Measurements from ENCODE around the gene BHLHA15.
"Not testable (repeated sequence)": the region's sequence is repeated elsewhere in the genome, so short reads cannot be mapped to it uniquely, and the experiment has no call there.

Gene BHLHA15

DNA sequence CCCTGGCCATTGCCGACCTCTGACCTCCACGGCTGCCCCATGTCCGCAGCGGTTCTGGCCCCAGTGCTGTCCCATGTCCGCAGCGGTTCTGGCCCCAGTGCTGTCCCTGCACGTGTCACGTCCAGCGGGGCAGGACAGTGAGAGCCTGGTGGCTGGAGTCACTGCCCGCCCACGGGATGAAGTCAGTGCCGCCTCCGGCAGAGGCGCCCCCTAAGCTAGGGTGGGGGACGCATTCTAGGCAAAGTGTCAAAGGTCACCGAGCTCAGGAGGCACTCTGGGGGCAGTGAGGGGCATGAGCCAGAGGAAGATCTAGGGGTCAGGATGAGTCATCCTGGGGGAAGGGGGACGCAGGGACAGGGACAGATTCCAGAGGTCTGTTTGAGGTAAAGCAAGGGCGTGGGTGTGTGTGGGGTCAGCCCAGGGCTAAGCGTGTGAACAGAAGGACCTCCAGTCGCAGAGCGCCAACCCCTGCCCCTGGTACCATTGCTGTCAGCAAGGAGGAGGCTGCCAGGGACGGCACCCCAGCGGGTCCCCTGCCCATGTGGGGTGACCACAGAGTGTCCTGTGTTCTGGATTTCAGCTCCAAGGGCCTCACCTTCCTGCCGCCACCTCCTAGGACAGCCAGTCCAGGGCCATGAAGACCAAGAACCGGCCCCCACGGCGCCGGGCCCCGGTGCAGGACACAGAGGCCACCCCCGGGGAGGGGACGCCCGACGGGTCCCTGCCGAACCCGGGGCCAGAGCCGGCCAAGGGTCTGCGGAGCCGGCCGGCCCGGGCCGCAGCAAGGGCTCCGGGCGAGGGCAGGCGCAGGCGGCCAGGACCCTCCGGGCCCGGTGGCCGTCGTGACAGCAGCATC lies 665 bp downstream of the BHLHA15 start:
- no peak for DNase-seq

DNA sequence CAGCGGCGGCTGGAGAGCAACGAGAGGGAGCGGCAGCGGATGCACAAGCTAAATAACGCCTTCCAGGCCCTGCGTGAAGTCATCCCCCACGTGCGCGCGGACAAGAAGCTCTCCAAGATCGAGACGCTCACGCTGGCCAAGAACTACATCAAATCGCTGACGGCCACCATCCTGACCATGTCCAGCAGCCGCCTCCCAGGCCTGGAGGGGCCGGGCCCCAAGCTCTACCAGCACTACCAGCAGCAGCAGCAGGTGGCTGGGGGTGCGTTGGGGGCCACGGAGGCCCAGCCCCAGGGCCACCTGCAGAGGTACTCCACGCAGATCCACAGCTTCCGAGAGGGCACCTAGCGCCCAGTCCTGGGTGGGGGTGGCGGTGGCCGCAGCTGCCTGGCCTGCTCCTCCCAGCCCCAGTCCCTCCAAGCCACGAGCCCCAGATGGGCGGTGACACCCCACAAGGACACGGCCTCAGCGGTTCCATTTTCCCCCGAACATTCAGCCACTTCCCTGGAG lies 1.3 kb downstream of the BHLHA15 start:
- no peak for DNase-seq

DNA sequence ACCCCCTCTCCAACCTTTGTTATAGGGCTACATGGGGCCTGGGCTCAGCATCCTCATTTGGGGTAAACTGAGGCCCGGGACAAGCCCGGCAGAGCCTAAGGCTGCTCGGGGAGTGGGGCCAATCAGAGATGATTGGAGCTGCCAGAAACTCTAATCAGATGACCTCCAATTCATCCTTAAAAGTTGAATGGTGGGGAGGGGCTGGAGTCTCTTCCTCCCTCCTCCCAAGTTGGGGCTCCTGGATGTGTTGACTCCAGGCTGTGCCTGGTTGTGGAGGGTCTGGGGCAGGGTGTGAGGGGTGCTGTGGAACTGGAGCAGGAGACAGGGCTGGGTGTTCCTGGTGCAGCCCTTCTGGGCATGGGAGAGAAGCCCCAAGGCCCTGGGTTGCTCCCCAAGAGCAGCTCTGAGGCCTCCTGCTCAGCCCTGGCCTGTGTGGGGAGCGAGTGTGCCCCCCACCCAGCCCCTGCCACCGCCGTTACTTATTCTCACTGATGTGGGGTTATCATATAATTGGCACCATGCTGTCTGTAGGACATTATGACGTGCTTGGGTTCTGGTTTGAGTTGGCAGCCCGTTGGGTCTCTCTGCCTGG lies 2.2 kb downstream of the BHLHA15 start:
- no peak for DNase-seq

DNA sequence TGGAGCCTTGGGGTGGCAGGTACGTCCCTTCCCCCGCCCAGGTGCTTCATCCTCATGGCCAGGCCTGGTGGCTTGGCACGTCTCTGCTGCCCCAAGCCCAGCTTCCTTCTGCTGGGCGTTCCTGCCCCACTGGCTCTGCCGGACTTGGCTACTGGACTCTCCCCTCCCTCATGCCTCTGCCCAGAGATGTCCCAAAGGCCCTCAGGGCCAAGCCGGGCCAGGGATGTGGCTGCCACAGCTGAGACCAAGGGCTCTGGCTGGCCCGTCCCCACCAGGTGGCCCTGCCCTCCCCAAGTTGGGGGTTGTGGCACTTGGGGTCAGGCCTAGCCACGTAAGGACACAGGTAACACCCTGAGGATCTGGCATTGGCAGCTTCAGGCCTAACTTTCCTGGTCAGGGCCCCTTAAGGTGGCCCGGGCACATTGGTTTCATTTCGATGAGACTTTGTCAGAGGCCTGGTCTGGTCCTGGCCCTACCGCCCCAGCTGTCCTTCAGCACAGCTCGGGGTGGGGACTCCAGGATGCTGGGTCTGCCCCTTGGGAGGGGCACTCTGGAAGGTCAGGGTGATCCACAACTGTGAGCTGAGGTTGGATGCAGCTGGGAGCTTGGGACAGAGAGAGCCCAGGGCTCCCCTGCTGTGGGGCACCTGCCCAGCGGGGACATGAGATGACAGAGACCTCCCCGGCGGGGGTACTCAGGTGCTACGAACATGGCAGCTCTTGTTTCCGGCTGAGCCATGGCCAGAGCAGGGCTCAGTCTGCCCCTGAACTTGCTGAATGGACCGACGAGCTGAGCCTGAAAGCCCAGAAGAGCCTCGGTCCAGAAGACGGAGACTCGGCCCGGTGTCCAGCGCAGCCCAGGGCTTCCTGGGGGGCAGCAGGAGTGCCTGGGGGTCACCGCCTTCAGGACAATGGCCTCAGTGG lies 2.9 kb downstream of the BHLHA15 start:
- no peak for DNase-seq

DNA sequence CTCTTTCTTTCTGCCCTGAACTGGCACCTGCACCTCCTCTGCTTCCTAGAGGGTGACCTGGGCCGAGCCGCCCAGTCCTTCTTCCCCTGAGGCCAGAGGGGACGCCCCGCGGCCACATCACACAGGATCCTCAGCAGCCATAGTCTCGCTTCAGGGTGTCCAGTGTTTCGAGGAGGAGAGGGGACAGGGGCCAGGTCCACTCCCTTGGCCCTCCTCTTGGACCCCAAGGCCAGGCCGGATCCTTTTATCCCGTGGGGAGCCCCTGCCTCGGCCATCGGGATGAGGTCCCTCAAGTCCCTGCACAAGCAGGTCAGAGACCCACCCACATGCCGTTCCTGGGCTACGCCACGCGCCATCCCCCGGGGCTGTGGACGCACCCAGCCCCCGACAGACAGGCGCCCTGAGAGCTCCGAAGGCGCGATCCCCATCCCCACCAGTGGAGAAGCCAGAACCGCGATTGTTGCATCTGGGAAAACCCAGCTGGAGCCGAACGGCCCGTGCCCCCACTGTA lies 3.6 kb downstream of the BHLHA15 start:
- no peak for DNase-seq

DNA sequence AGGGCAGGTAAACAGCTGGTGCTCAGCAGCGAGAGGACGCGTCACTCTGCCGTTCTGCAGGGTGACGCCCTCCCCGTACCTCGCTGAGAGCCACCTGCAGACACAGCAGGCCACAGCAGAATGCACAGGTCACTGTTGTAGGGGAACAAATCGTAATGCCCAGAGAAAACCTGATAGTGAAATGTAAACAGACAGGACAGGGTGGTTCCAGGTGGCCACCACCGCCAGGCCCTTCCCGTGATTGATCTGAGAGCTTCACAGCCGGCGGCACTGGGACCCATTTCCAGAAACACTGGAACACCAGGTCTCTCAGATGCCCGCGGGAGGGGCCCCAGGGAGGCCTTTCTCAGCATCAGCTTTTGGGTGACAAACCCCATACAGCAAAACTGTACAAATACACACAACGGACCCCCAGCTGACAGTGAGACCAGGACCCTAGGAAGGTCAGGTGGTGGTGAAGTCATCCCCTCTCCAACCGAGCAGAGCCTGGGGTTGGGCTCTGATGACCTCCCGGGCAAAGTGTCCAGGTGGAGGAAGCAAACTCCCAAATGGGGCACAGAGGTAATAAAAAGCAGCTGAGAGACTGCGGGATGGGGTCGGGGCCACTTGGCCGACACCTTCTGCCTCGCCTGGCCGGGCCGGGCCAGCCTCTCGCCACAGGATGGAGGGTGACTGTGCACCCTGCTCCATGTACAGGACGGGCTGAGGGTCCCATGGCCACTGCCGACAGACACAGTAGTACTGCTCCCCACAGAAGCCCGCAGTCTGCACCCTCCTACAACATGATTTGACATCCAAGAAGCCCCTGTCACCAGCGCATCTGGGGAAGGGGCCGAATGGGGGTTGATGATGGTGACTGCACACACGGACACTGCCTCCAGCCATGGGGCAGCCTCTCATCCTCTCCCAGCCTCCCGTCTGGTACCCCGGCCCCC lies 4.6 kb downstream of the BHLHA15 start:
- DNase-seq = no peak

DNA sequence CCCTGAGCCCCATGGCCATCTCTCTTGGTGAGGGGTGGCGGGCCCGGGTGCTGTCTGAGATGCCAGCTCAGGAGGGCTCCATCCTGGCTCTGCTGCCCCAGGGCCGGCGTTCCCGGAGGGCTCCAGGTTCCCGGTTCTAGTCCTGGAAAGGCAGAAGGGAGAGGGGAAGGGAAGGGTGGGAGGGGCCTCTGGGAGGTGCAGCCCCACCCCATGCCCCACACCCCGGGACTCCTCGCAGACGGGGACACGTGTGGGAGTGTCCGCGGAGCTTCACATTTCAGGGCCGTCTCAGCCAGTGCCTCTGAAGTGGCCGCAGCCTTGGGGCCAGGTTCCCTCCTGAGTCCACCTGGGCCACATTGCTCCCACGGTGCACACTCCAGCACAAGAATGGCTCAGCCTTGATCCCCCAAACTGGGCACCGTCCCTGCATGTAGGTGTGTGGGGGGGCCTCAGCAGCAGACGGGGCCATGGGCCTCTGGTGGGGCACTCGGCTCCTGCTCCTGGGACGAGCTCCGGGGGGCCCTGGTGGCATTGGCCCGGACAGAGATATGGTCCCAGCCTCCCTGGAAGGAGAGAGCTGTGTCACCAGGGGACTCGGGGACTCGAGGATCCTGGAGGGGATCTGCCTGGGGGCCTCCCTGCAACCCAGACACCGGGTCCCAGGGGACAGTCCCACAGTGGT lies 5.8 kb downstream of the BHLHA15 start:
- no peak for DNase-seq

DNA sequence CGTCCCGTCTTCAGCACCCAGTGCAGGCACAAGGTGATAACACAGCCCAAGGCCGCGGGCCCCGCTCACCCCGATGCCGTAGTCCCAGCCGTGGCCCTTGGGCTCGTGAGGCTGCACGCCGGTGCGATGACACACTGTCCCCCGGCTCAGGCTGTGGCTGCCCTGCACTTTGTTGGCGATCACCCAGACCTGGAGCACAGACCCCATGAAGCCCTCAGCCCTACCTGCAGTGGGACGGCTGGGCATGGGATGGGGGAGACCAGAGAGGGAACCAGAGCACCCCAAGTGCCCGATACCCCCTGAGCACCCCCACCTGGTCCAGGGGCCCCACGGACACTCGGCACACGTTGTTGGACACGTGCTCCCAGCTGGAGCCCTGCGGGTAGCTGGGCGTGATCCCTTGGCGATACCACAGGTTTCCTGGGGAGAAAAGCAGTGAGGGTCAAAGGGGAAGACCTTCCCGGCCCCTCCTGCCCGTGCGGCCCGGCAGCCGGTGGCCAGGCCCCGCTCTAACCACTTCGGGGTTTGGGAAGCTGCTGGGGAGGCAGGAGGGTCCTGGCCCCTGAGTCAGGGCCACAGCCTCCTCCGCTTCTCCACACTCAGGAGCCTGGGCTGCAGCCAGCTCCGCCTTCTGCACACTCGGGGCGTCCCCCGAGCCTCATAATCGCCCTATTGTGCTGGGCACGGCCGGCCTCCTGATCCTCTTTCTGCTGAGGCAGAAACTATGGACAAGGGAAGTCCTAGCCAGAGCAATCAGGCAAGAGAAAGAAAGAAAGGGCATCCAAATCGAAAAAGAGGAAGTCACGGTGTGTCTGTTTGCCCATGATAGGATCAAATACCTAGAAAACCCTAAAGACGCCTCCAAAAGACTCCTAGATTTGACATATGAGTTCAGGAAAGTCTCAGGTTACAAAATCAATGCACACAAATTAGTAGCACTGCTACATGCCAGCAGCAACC lies 6.7 kb downstream of the BHLHA15 start:
- no peak for DNase-seq

DNA sequence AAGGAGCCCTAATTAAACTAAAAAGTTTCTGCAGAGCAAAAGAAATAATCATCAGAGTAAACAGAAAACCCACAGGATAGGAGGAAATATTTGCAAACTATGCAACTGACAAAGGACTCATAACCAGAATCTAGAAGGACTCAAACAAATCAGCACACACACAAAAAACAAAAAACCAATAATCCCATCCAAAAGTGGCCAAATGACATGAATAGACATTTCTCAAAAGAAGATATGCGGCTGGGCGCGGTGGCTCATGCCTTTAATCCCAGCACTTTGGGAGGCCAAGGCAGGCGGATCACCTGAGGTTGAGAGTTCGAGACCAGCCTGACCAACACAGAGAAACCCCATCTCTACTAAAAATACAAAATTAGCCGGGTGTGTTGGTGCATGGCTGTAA lies 8.1 kb downstream of the BHLHA15 start:
- DNase-seq = not testable (repeated sequence)

DNA sequence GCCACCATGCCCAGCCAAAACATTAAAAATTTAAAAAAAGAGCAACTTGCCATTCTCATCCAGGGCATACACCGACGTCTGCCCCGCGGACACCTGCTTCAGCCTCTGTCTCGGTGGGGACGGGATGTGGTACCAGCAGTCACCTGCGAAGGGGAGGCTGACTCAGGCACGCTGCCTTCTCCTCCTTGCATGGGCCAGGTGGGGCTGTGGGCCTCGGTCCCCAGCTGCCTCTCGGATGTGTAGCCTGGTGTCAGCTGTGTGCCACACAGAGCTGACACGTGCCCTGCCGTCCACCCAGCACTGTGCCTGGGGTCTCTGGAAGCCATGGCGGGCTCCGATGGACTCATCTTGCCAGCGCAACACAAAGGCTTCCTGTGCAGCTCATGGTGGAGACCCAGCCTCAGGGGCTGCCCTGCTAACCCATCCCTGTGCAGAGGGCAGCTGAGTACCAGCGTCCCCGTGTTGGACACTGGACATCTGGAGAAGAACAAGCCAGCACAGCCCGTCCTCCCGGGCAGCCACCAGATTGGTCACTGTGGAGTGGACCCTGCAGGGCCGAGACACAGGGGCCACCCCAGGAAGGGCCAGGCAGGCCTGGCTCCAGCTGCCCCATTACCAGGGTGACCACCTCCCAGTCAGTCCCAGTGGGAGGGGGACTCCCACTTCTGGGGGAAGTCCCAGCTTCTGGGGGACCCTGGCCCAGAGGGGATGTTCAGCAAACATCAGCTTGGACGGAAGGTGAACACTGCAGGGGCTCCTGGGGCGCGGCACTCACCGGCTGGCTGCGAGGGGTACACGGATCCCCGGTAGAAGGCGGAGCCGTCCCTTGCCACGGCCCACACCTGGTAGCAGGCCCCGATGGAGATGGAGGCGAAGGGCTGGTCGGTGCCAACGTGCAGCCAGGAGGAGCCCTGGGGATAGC lies 10.6 kb downstream of the BHLHA15 start:
- DNase-seq = no peak

DNA sequence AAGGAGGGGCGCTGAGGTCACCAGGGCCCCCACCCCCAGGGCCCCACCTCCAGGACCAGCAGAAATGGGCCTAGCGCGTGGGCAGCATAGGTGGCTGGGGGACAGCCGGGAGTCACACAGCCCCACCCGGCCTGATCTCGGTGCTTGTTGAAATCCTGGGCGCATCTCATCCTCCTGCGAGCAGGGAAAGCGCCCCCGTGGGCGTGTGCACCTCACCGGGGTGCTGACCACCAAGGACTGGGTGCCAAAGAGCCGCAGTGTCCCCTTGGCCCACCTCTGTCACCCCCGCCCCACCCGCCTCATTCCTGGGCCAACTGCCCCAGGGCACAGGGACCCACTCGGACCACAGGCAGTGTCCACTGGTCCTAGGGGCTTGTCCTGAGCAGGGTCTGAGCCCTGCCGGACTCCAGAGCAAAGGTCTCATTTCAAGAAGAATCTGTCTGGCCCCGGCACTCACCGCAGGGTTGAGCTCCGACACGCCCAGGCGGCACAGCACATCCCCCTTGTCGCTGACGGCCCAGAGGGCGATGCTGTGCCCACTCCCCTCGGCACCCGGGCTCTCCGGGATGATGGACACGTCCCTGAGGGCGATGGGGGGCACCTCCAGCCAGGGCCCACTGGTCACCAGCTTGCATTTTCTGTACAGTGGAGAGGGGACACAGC lies 11.4 kb downstream of the BHLHA15 start:
- no peak for DNase-seq

DNA sequence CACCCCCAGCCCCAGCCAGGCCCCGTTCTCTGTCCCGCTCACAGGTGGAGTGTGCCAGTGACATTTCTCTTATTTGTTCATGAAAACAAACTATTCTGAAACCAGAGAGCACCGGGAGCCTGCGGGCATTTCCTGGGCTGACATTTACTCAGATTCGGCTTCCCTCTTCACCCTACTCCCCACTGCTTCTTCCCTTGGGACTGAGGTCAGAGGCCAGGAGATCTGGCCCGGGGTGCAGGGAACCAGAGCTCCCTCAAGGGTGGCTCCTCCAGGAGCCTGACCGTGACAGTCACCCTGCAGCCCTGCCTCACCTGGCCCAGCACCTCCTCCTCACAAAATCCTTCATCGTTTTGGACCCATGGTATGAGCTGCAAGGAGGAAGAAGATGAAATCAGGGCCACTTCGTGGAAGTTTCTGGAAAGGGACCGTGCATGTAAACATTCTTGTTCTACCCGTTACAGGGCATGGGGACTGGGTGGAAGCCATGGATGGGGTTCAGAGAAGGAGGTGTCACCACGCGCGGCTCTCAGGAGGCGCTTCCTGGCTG lies 12.2 kb downstream of the BHLHA15 start:
- DNase-seq = no peak

DNA sequence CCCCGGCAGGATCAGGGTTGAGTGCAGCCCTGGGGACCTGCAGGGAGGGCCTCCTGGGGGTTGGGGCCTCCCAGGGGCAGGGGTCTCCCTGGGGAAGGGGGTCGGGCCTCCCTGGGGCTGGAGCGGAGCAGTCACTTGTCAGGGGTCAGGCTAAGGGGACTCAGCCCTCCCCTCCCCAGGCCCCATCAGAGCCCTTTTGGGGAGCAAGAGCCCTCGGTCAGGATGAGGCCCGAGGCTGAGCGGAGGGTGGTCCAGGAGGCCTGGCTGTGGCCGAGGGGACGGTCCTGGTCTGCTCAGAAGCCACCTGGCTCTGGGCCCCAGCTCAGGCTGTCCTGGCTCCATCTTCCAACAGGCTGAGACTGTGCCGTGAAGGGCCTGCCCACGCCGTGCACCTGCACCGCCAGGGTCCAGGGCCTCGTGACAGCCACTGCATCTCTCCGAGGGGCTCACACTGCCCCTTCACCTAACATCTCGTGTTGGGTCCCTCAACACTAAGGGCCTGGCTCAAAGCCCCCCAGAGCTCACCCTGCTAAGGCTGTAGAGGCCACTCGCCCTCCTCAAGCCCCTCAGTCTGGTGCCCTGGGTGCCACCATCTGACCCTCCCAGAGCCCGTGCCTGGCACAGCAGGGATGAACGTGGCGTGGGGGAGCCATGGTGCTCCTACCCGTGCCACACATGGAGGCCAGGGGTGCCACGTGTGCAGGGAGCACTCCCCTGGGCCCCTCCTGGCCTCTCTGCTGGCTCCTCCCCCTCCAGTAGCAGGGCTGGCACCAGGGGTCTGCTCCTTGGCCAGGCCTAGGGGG lies 12.9 kb downstream of the BHLHA15 start:
- DNase-seq = no peak

DNA sequence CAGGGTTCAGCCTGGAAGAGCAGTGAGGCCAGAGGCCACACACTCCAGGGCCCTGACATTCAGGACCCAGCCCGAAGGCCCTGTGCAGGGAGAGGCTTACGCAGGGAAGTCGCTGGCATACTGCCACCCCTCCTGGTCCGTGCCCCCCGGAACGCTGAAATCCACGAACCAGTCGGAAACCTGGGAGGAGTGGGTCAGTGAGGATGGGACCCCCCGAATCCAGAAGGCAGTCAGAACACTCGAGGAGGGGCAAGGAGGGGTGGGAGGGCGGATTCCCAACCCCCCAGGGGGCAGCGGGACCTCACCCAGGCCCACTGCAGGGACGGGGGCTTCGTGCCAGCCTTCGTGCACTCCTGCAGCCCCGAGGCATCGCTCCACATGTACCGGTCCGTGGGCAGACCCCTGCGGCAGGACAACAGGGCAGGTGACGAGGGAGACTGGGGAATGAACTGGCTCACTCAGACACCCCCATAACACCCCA lies 13.5 kb downstream of the BHLHA15 start:
- no peak for DNase-seq

DNA sequence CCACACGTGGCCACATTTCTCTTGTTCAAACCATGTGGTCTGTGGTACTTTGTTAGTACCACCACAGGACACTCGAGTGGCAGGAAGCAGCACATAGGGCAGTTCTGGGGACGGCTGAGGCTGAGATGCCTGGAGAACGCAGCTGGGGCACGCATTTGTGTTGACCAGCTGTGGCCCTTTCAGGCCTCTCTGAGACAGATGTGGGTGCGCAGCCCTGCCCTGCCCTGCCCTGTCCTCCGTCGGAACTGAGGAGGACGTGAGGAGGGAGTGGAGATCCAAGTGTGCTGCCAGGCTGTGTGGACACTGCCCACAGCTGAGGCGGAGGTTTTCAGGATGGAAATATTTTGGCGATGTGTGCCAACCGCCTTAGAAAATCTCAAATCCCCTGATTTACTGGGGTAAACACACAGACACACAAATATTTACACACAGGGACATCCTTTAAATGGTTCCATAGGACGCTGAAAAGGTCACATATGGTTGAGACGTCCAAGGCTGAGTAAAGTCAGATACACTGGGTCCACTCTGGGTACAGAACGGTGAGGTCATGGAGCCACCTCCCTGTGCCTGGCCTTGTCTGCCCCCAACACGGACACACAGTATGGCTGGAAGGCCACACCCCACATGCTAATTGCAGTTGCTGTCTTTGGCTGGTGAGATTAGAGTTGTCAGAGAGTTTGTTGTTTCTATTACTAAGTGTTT lies 14.8 kb downstream of the BHLHA15 start:
- DNase-seq = no peak

DNA sequence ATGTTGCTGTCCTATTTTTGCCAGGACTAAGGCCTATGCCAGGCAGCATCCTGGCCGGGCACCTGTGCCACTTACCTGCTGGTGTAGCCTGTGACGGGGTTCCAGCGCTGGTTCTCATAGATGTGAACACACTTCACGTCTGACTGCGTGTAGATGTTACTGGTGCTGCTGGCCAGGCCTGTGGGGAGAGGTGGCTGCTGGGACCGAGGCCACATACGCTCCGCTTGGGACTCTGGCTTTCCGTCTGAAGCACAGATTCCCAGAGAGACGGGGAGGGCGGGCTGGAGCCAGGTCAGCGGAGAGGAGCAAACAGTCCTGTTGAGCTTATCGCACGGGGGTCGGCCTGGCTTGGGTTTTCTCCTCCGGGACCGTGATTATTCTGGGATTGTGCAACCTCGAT lies 16.7 kb downstream of the BHLHA15 start:
- no peak for DNase-seq
